ENCODE results near the gene ASPSCR1.
A peak's percentile ranks its signal among the peaks of the same experiment; 100 is the strongest.

Gene ASPSCR1

GRCh38 chr17:82046903-82047302 is 69.5 kb downstream of the ASPSCR1 start:
- H3K4me1 ChIP-seq (ENCODE audit: control insufficient read depth in 1 of 2, insufficient read depth in 2 of 2, low read length in 2 of 2) = peaks cover 0 to 11% of the 10 kb centered on the region in 2 donors
- peaks cover 0 to 14% of the 10 kb centered on the region in 2 donors for H3K36me3 ChIP-seq (ENCODE audit: control insufficient read depth in 1 of 2, insufficient read depth in 2 of 2, low read length in 2 of 2)
- H3K9me3 ChIP-seq (ENCODE audit: control insufficient read depth in 1 of 2, low read length in 2 of 2) = no peaks in the 10 kb centered on the region
- no peaks in the 10 kb centered on the region for H3K27me3 ChIP-seq (ENCODE audit: control insufficient read depth in 1 of 2, insufficient read depth in 2 of 2, low read length in 2 of 2)
- H3K4me3 ChIP-seq (ENCODE audit: low read depth in 1 of 2, low read length in 2 of 2) = no peak overlapping the region
- no peak overlapping the region for H3K9ac ChIP-seq (ENCODE audit: low read depth in 1 of 2, low read length in 2 of 2)
- H3K27ac ChIP-seq (ENCODE audit: low read depth, low read length) = no peak overlapping the region

DNA sequence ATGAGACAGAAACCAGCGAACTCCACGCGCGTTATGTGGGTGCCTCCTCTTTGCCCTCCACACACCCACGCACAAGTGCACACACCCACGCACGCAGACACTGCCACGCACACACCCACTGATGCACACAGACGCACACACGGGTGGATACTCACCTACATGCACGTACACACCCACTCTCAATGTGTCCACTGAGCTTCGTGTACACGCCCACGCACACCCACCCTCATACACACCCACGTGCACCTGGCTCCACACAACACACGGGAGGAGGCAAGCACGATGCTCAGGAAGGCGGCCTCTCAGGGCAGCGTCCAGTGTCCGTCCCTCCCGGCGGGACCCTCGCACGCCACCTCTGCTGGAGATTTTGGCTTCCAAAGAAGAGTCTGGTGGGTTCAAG is 70.0 kb downstream of the ASPSCR1 start:
- no peak overlapping the region for H3K9ac ChIP-seq (ENCODE audit: low read depth in 1 of 2, low read length in 2 of 2)
- H3K4me1 ChIP-seq (ENCODE audit: control insufficient read depth in 1 of 2, insufficient read depth in 2 of 2, low read length in 2 of 2) = peaks cover under 1 to 13% of the 10 kb centered on the region in 2 donors
- H3K27ac ChIP-seq (ENCODE audit: low read depth, low read length) = no peak overlapping the region

GRCh38 chr17:82047914-82048570 is 70.6 kb downstream of the ASPSCR1 start:
- Histone ChIP-seq H3K9me3 (ENCODE audit: control insufficient read depth in 1 of 2, low read length in 2 of 2) (no peaks in the 10 kb centered on the region), H3K4me3 (ENCODE audit: low read depth in 1 of 2, low read length in 2 of 2) (no peak overlapping the region), H3K36me3 (ENCODE audit: control insufficient read depth in 1 of 2, insufficient read depth in 2 of 2, low read length in 2 of 2) (peaks cover 0 to 14% of the 10 kb centered on the region in 2 donors), H3K27ac (ENCODE audit: low read depth, low read length) (no peak overlapping the region), H3K9ac (ENCODE audit: low read depth in 1 of 2, low read length in 2 of 2) (no peak overlapping the region), H3K27me3 (ENCODE audit: control insufficient read depth in 1 of 2, insufficient read depth in 2 of 2, low read length in 2 of 2) (no peaks in the 10 kb centered on the region), H3K4me1 (ENCODE audit: control insufficient read depth in 1 of 2, insufficient read depth in 2 of 2, low read length in 2 of 2) (peaks cover 7 to 20% of the 10 kb centered on the region in 2 donors)

More for the DNA sequence above, 70.0 kb downstream of the ASPSCR1 start:
- Histone ChIP-seq H3K4me3 (ENCODE audit: low read depth in 1 of 2, low read length in 2 of 2) (no peak overlapping the region), H3K27me3 (ENCODE audit: control insufficient read depth in 1 of 2, insufficient read depth in 2 of 2, low read length in 2 of 2) (no peaks in the 10 kb centered on the region), H3K36me3 (ENCODE audit: control insufficient read depth in 1 of 2, insufficient read depth in 2 of 2, low read length in 2 of 2) (peaks cover 0 to 14% of the 10 kb centered on the region in 2 donors), H3K9me3 (ENCODE audit: control insufficient read depth in 1 of 2, low read length in 2 of 2) (no peaks in the 10 kb centered on the region)

- Histone ChIP-seq H3K4me3 (ENCODE audit: low read depth in 1 of 2, low read length in 2 of 2) (no peak overlapping the region), H3K9me3 (ENCODE audit: control insufficient read depth in 1 of 2, low read length in 2 of 2) (no peaks in the 10 kb centered on the region), H3K36me3 (ENCODE audit: control insufficient read depth in 1 of 2, insufficient read depth in 2 of 2, low read length in 2 of 2) (peaks cover 1 to 17% of the 10 kb centered on the region in 2 donors), H3K27ac (ENCODE audit: low read depth, low read length) (no peak overlapping the region), H3K9ac (ENCODE audit: low read depth in 1 of 2, low read length in 2 of 2) (no peak overlapping the region), H3K27me3 (ENCODE audit: control insufficient read depth in 1 of 2, insufficient read depth in 2 of 2, low read length in 2 of 2) (no peaks in the 10 kb centered on the region), H3K4me1 (ENCODE audit: control insufficient read depth in 1 of 2, insufficient read depth in 2 of 2, low read length in 2 of 2) (peaks cover 11 to 25% of the 10 kb centered on the region in 2 donors)
Observed at GRCh38 chr17:82048571-82048971, 71.1 kb downstream of the ASPSCR1 start.

- peaks cover 11 to 29% of the 10 kb centered on the region in 2 donors for H3K4me1 ChIP-seq (ENCODE audit: control insufficient read depth in 1 of 2, insufficient read depth in 2 of 2, low read length in 2 of 2)
- H3K36me3 ChIP-seq (ENCODE audit: control insufficient read depth in 1 of 2, insufficient read depth in 2 of 2, low read length in 2 of 2) = peaks cover 3 to 23% of the 10 kb centered on the region in 2 donors
- no peaks in the 10 kb centered on the region for H3K9me3 ChIP-seq (ENCODE audit: control insufficient read depth in 1 of 2, low read length in 2 of 2)
- no peak overlapping the region for H3K9ac ChIP-seq (ENCODE audit: low read depth in 1 of 2, low read length in 2 of 2)
- H3K27me3 ChIP-seq (ENCODE audit: control insufficient read depth in 1 of 2, insufficient read depth in 2 of 2, low read length in 2 of 2) = no peaks in the 10 kb centered on the region
- H3K27ac ChIP-seq (ENCODE audit: low read depth, low read length) = no peak overlapping the region
- no peak overlapping the region for H3K4me3 ChIP-seq (ENCODE audit: low read depth in 1 of 2, low read length in 2 of 2)
Observed at GRCh38 chr17:82049106-82049505, 71.7 kb downstream of the ASPSCR1 start.

GRCh38 chr17:82049521-82049971 is 72.1 kb downstream of the ASPSCR1 start:
- peaks cover 11 to 29% of the 10 kb centered on the region in 2 donors for H3K4me1 ChIP-seq (ENCODE audit: control insufficient read depth in 1 of 2, insufficient read depth in 2 of 2, low read length in 2 of 2)
- no peaks in the 10 kb centered on the region for H3K27me3 ChIP-seq (ENCODE audit: control insufficient read depth in 1 of 2, insufficient read depth in 2 of 2, low read length in 2 of 2)
- no peak overlapping the region for H3K27ac ChIP-seq (ENCODE audit: low read depth, low read length)
- no peak overlapping the region for H3K9ac ChIP-seq (ENCODE audit: low read depth in 1 of 2, low read length in 2 of 2)
- no peak overlapping the region for H3K4me3 ChIP-seq (ENCODE audit: low read depth in 1 of 2, low read length in 2 of 2)
- no peaks in the 10 kb centered on the region for H3K9me3 ChIP-seq (ENCODE audit: control insufficient read depth in 1 of 2, low read length in 2 of 2)
- H3K36me3 ChIP-seq (ENCODE audit: control insufficient read depth in 1 of 2, insufficient read depth in 2 of 2, low read length in 2 of 2) = peaks cover 3 to 26% of the 10 kb centered on the region in 2 donors

GRCh38 chr17:82050152-82050760 is 72.8 kb downstream of the ASPSCR1 start:
- Histone ChIP-seq H3K27me3 (ENCODE audit: control insufficient read depth in 1 of 2, insufficient read depth in 2 of 2, low read length in 2 of 2) (no peaks in the 10 kb centered on the region), H3K4me1 (ENCODE audit: control insufficient read depth in 1 of 2, insufficient read depth in 2 of 2, low read length in 2 of 2) (peaks cover 11 to 29% of the 10 kb centered on the region in 2 donors), H3K9ac (ENCODE audit: low read depth in 1 of 2, low read length in 2 of 2) (peak overlapping the region; percentile 31 to 49), H3K9me3 (ENCODE audit: control insufficient read depth in 1 of 2, low read length in 2 of 2) (no peaks in the 10 kb centered on the region), H3K27ac (ENCODE audit: low read depth, low read length) (no peak overlapping the region), H3K4me3 (ENCODE audit: low read depth in 1 of 2, low read length in 2 of 2) (peak overlapping the region; percentile 62 to 87), H3K36me3 (ENCODE audit: control insufficient read depth in 1 of 2, insufficient read depth in 2 of 2, low read length in 2 of 2) (peaks cover 8 to 34% of the 10 kb centered on the region in 2 donors)

GRCh38 chr17:82050761-82051641 is 73.6 kb downstream of the ASPSCR1 start:
- H3K27ac ChIP-seq (ENCODE audit: low read depth, low read length) = no peak overlapping the region
- H3K4me1 ChIP-seq (ENCODE audit: control insufficient read depth in 1 of 2, insufficient read depth in 2 of 2, low read length in 2 of 2) = peaks cover 11 to 29% of the 10 kb centered on the region in 2 donors

GRCh38 chr17:82051776-82052637 is 74.6 kb downstream of the ASPSCR1 start, which contains the start of the genes GPS1 and RFNG:
Gene GPS1, plus strand, starts transcription at chr17:82051898. Its CDS starts 34 bp downstream, at chr17:82051932.
Gene RFNG, minus strand, starts transcription at chr17:82051811. Its CDS starts 45 bp downstream, at chr17:82051766.
- H3K27me3 ChIP-seq (ENCODE audit: control insufficient read depth in 1 of 2, insufficient read depth in 2 of 2, low read length in 2 of 2) = no peaks in the 10 kb centered on the region
- H3K36me3 ChIP-seq (ENCODE audit: control insufficient read depth in 1 of 2, insufficient read depth in 2 of 2, low read length in 2 of 2) = peaks cover 10 to 49% of the 10 kb centered on the region in 2 donors
- H3K4me1 ChIP-seq (ENCODE audit: control insufficient read depth in 1 of 2, insufficient read depth in 2 of 2, low read length in 2 of 2) = peaks cover 11 to 29% of the 10 kb centered on the region in 2 donors
- H3K27ac ChIP-seq (ENCODE audit: low read depth, low read length) = no peak within 1 kb of the TSS
- no peaks in the 10 kb centered on the region for H3K9me3 ChIP-seq (ENCODE audit: control insufficient read depth in 1 of 2, low read length in 2 of 2)
- H3K4me3 ChIP-seq (ENCODE audit: low read depth in 1 of 2, low read length in 2 of 2) = peak within 1 kb of the TSS; percentile 87 to 89
- H3K9ac ChIP-seq (ENCODE audit: low read depth in 1 of 2, low read length in 2 of 2) = peak within 1 kb of the TSS; percentile 70

More at GRCh38 chr17:82050761-82051641, 73.6 kb downstream of the ASPSCR1 start:
- no peaks in the 10 kb centered on the region for H3K9me3 ChIP-seq (ENCODE audit: control insufficient read depth in 1 of 2, low read length in 2 of 2)
- peak overlapping the region; percentile 31 to 49 for H3K9ac ChIP-seq (ENCODE audit: low read depth in 1 of 2, low read length in 2 of 2)
- H3K36me3 ChIP-seq (ENCODE audit: control insufficient read depth in 1 of 2, insufficient read depth in 2 of 2, low read length in 2 of 2) = peaks cover 10 to 39% of the 10 kb centered on the region in 2 donors
- H3K4me3 ChIP-seq (ENCODE audit: low read depth in 1 of 2, low read length in 2 of 2) = peak overlapping the region; percentile 62 to 87
- no peaks in the 10 kb centered on the region for H3K27me3 ChIP-seq (ENCODE audit: control insufficient read depth in 1 of 2, insufficient read depth in 2 of 2, low read length in 2 of 2)
